ENCODE measurements around the gene MAP7.

- TF ChIP-seq, protein P1, sequence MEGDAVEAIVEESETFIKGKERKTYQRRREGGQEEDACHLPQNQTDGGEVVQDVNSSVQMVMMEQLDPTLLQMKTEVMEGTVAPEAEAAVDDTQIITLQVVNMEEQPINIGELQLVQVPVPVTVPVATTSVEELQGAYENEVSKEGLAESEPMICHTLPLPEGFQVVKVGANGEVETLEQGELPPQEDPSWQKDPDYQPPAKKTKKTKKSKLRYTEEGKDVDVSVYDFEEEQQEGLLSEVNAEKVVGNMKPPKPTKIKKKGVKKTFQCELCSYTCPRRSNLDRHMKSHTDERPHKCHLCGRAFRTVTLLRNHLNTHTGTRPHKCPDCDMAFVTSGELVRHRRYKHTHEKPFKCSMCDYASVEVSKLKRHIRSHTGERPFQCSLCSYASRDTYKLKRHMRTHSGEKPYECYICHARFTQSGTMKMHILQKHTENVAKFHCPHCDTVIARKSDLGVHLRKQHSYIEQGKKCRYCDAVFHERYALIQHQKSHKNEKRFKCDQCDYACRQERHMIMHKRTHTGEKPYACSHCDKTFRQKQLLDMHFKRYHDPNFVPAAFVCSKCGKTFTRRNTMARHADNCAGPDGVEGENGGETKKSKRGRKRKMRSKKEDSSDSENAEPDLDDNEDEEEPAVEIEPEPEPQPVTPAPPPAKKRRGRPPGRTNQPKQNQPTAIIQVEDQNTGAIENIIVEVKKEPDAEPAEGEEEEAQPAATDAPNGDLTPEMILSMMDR (IDR thresholded peaks at IDR 0.05; ENCODE audit: low read length) = no peak
- TF ChIP-seq EZH2 (optimal IDR thresholded peaks at IDR 0.05; ENCODE audit: low read depth, low read length) = no peak
Observed at GRCh38 chr6:136411453-136412354, 138.5 kb downstream of the MAP7 start.

Data from MM.1S (cell line).